ENCODE results near the gene EPHB2. TPM values are rescaled to one million over a fixed set of nuclear protein-coding genes. Genes with fewer than 3 reads are reported as not detected.

EPHB2 gene
- total and polyA plus RNA-seq, 2 donors (not counting 3 experiments of a cell fraction or from before 2014, with no cell fraction given), result 50.8 to 69.1 TPM

- Histone ChIP-seq H3K4me1 (ENCODE audit: control insufficient read depth, extremely low read depth, insufficient read depth, low read length) (peaks cover 20% of the 10 kb centered on the region), H3K79me2 (ENCODE audit: control insufficient read depth, insufficient read depth, low read length) (peaks cover 38% of the 10 kb centered on the region), H3K4me2 (ENCODE audit: insufficient read depth, low read length) (peak overlapping the region; percentile 18), H3K4me3 (replicated peaks in 1 of 3; ENCODE audit: insufficient read depth in 1 of 3, low read depth in 1 of 3, low read length in 3 of 3) (peak overlapping the region; percentile 29 to 50 (median 33)), H3K9me3 (replicated peaks; ENCODE audit: control insufficient read depth, insufficient read depth, low read length) (no peaks in the 10 kb centered on the region), H2AFZ (ENCODE audit: low read depth, low read length) (peak overlapping the region; percentile 57), H3K27me3 (ENCODE audit: control insufficient read depth in 2 of 2, insufficient read depth in 2 of 2, low read length in 2 of 2) (no peaks in the 10 kb centered on the region), H3K36me3 (ENCODE audit: control insufficient read depth in 2 of 2, extremely low read depth in 1 of 2, insufficient read depth in 2 of 2, low read length in 2 of 2) (peaks cover 0 to 2% of the 10 kb centered on the region in 2 experiments), H3K27ac (ENCODE audit: insufficient read depth, low read depth, low read length) (peak overlapping the region; percentile 61), H3K9ac (replicated peaks; ENCODE audit: extremely low read depth, insufficient read depth, low read length) (no peak overlapping the region), H4K20me1 (replicated peaks; ENCODE audit: control insufficient read depth, extremely low read depth, insufficient read depth, low read length) (no peaks in the 10 kb centered on the region), H3K9me1 (replicated peaks; ENCODE audit: control insufficient read depth, extremely low read depth, insufficient read depth, low read length) (no peaks in the 10 kb centered on the region)
- intact Hi-C loops (cut with micrococcal nuclease), result loop anchor here (2.0 kb wide), 1 partner anchor 37 kb away; no protein-coding TSS in a partner anchor
- FAIRE-seq (peak; percentile 71), DNase-seq (ENCODE audit: low read depth, low spot score) (peak; percentile 49)
- no TSS peak for BruUV-seq (replicated peaks)
- POLR2A ChIA-PET, result no interaction called here
- TF ChIP-seq FOS (IDR thresholded peaks at IDR 0.05; ENCODE audit: borderline replicate concordance, insufficient read depth, low read length), result no peak
- TF ChIP-seq, protein P1, sequence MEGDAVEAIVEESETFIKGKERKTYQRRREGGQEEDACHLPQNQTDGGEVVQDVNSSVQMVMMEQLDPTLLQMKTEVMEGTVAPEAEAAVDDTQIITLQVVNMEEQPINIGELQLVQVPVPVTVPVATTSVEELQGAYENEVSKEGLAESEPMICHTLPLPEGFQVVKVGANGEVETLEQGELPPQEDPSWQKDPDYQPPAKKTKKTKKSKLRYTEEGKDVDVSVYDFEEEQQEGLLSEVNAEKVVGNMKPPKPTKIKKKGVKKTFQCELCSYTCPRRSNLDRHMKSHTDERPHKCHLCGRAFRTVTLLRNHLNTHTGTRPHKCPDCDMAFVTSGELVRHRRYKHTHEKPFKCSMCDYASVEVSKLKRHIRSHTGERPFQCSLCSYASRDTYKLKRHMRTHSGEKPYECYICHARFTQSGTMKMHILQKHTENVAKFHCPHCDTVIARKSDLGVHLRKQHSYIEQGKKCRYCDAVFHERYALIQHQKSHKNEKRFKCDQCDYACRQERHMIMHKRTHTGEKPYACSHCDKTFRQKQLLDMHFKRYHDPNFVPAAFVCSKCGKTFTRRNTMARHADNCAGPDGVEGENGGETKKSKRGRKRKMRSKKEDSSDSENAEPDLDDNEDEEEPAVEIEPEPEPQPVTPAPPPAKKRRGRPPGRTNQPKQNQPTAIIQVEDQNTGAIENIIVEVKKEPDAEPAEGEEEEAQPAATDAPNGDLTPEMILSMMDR (IDR thresholded peaks at IDR 0.05; ENCODE audit: extremely low read depth in 1 of 2, insufficient read depth in 1 of 2, low read depth in 1 of 2, low read length in 2 of 2), result no peak
- no peak for TF ChIP-seq POLR2A (IDR thresholded peaks at IDR 0.05; ENCODE audit: low read depth, low read length)
- no peak for TF ChIP-seq GATA2 (IDR thresholded peaks at IDR 0.05; ENCODE audit: insufficient read depth, insufficient read length, low read depth, low read length)
- TF ChIP-seq MYC (IDR thresholded peaks at IDR 0.05; ENCODE audit: low read depth, low read length), result no peak
- TF ChIP-seq, protein P2, sequence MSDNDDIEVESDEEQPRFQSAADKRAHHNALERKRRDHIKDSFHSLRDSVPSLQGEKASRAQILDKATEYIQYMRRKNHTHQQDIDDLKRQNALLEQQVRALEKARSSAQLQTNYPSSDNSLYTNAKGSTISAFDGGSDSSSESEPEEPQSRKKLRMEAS (IDR thresholded peaks at IDR 0.05; ENCODE audit: insufficient read depth, insufficient read length), result no peak
- TF ChIP-seq EZH2 (IDR thresholded peaks at IDR 0.05; ENCODE audit: borderline replicate concordance, low read depth, low read length, severe bottlenecking), result no peak
- no peak for TF ChIP-seq JUN (IDR thresholded peaks at IDR 0.05; ENCODE audit: borderline replicate concordance, insufficient read depth, insufficient read length, low read depth)
- no peak for TF ChIP-seq POLR2AphosphoS5 (IDR thresholded peaks at IDR 0.05; ENCODE audit: insufficient read depth, low read depth, low read length)
- dilution Hi-C loops (cut with MboI; ENCODE audit: extremely low pct_ligation_motif_present, low sequenced_read_pairs), result no loop called here
- CTCF ChIA-PET, result interaction anchor here (0.6 to 2.5 kb wide), 7 partner anchors 8 to 151 kb away, joined by 3 to 22 read pairs (median 4); no protein-coding TSS in a partner anchor
Measured at GRCh38 chr1:22709891-22710700, 543 bp upstream of the EPHB2 start.
